B cell (primary cell): ENCODE measurements around the gene PLSCR3. TPM values are rescaled to one million over a fixed set of nuclear protein-coding genes. Genes with fewer than 3 reads are reported as not detected.

ENCODE experiments used
- ATAC-seq: fragments of 200-7000 bp; cut with Tn5 transposase; one replicate; pipeline ENCODE4 v1.10.0; 2021; ENCODE audit warnings: low read depth, mild to moderate bottlenecking, moderate number of reproducible peaks, moderate library complexity
- CTCF ChIA-PET: fragments of 350-600 bp; sonication (Branson Sonifier 250); formaldehyde crosslinking; loops from one replicate; lab custom pipeline; 2021; ENCODE audit warnings: antibody characterized with exemption, inconsistent platforms; lab: Charles Lee
- POLR2A ChIA-PET: fragments of 350-600 bp; sonication (Branson Sonifier 250); formaldehyde crosslinking; loops from one replicate; lab custom pipeline; 2021; ENCODE audit warnings: antibody characterized with exemption; lab: Charles Lee
- DNase-seq: peaks from one replicate; pipeline ENCODE4 v3.0.0; 2013
- H2AFZ ChIP-seq: 2 replicates; pipeline ENCODE4 v1.6.1; 2012; ENCODE audit warnings: mild to moderate bottlenecking, low read depth, low read length; ENCODE audit not compliant: insufficient read depth, poor library complexity, severe bottlenecking
- H3K27ac ChIP-seq, 2 donors: 1 replicate in 1 of 2; 2 replicates in 1 of 2; pipeline ENCODE4 v1.5.1; 2012 to 2013; ENCODE audit warnings: low read length in 2 of 2, mild to moderate bottlenecking in 2 of 2, moderate library complexity in 1 of 2
- H3K27me3 ChIP-seq, 4 experiments: fragments of 200-600 bp in 1 of 4; sonication (generic) in 1 of 4; replicated peaks in 1 of 4; 1 replicate in 2 of 4; 2 replicates in 2 of 4; pipeline versions ENCODE4 v1.6.1 to v1.7.0; 2013 to 2016; ENCODE audit warnings: low read length in 3 of 4, mild to moderate bottlenecking in 2 of 4, mixed read lengths in 1 of 4, moderate library complexity in 1 of 4; ENCODE audit not compliant: insufficient read depth in 4 of 4, control insufficient read depth in 3 of 4; ENCODE audit errors: control extremely low read depth in 1 of 4
- H3K36me3 ChIP-seq, 2 experiments: replicated peaks in 1 of 2; 1 replicate in 1 of 2; 2 replicates in 1 of 2; pipeline versions ENCODE4 v1.6.1 to v1.7.1; 2013; ENCODE audit warnings: low read length in 1 of 2; ENCODE audit not compliant: insufficient read depth in 2 of 2, control insufficient read depth in 1 of 2; ENCODE audit errors: control extremely low read depth in 1 of 2, extremely low read depth in 1 of 2
- H3K4me1 ChIP-seq, 2 donors: fragments of 200-600 bp in 1 of 2; sonication (generic) in 1 of 2; 1 replicate in 1 of 2; 2 replicates in 1 of 2; pipeline versions ENCODE4 v1.5.1 to v1.6.1; 2013 to 2017; ENCODE audit warnings: low read length in 2 of 2; ENCODE audit not compliant: control insufficient read depth in 2 of 2, insufficient read depth in 2 of 2
- H3K4me2 ChIP-seq: replicated peaks from 2 replicates; pipeline ENCODE3; 2012; ENCODE audit warnings: mild to moderate bottlenecking, low read depth, low read length; ENCODE audit not compliant: poor library complexity, severe bottlenecking
- H3K4me3 ChIP-seq, 5 experiments: fragments of 200-600 bp in 1 of 5; sonication (generic) in 1 of 5; 1 replicate in 3 of 5; 2 replicates in 2 of 5; pipeline versions ENCODE4 v1.5.1 to v1.7.0; 2011 to 2016; ENCODE audit warnings: low read length in 4 of 5, mild to moderate bottlenecking in 4 of 5, low read depth in 2 of 5, control low read depth in 1 of 5, moderate library complexity in 1 of 5; ENCODE audit not compliant: insufficient read depth in 1 of 5; ENCODE audit errors: control extremely low read depth in 1 of 5, extremely low read depth in 1 of 5
- H3K79me2 ChIP-seq: fragments of 200-600 bp; sonication (generic); one replicate; pipeline ENCODE4 v1.6.0; 2016; ENCODE audit warnings: low read length; ENCODE audit not compliant: control insufficient read depth, insufficient read depth
- H3K9ac ChIP-seq: fragments of 200-600 bp; sonication (generic); 2 replicates; pipeline ENCODE4 v1.6.1; 2017; ENCODE audit warnings: mild to moderate bottlenecking, low read length, moderate library complexity
- H3K9me3 ChIP-seq, 3 donors: one replicate each; pipeline versions ENCODE4 v1.6.1 to v1.7.1; 2013; ENCODE audit warnings: low read length in 2 of 3; ENCODE audit not compliant: control insufficient read depth in 2 of 3, insufficient read depth in 1 of 3; ENCODE audit errors: control extremely low read depth in 1 of 3
- H4K20me1 ChIP-seq: 2 replicates; pipeline ENCODE4 v1.6.0; 2012; ENCODE audit warnings: mild to moderate bottlenecking, low read length; ENCODE audit not compliant: insufficient read depth, control insufficient read depth, poor library complexity, severe bottlenecking
- H3K27ac Mint-ChIP-seq: one replicate; pipeline ENCODE4 v1.8.0; 2021; ENCODE audit warnings: mixed read lengths
- H3K27me3 Mint-ChIP-seq: one replicate; pipeline ENCODE4 v1.8.0; 2021; ENCODE audit warnings: mixed read lengths
- H3K4me1 Mint-ChIP-seq: one replicate; pipeline ENCODE4 v1.8.0; 2021; ENCODE audit warnings: mixed read lengths
- H3K4me3 Mint-ChIP-seq: one replicate; pipeline ENCODE4 v1.8.0; 2021; ENCODE audit warnings: mixed read lengths
- H3K9me3 Mint-ChIP-seq: one replicate; pipeline ENCODE4 v1.8.0; 2022; ENCODE audit warnings: mixed read lengths; ENCODE audit not compliant: insufficient read depth
- CTCF ChIP-seq: fragments of 200-600 bp; IDR thresholded peaks from one replicate; pipeline ENCODE4 v1.8.0; 2022; ENCODE audit warnings: antibody characterized with exemption, mild to moderate bottlenecking
- EZH2 ChIP-seq: IDR thresholded peaks from 2 replicates; pipeline ENCODE4 v1.6.1; 2012; ENCODE audit warnings: borderline replicate concordance, low read depth, mild to moderate bottlenecking, moderate library complexity, low read length; ENCODE audit not compliant: insufficient read depth, poor library complexity, severe bottlenecking
- WGBS: methylation state at CpG from one replicate; pipeline ENCODE4 v1.1.5; 2013; ENCODE audit warnings: missing lambda C conversion rate; ENCODE audit not compliant: insufficient coverage; 5-methylcytosine and 5-hydroxymethylcytosine counted together
- intact Hi-C: fragments of 100-400 bp; cut with micrococcal nuclease; formaldehyde crosslinking; loops from one replicate; pipeline ENCODE4 v1.10.0; 2022
- polyA plus RNA-seq: library from polyadenylated mRNA; depleted of rRNA; stranded (reverse); fragments of >200 nt; gene quantifications from 2 replicates; pipeline ENCODE4 v1.2.3, GENCODE V29; 2012
- total RNA-seq, 2 donors: library from RNA; stranded (reverse); fragments of 120-200 nt in 1 of 2; gene quantifications; 1 replicate in 1 of 2; 2 replicates in 1 of 2; pipeline versions ENCODE4 v1.2.3 to v1.2.4, GENCODE V29; 2013 to 2022

PLSCR3 gene
- total and polyA plus RNA-seq, 2 donors (not counting 1 experiment from before 2014, with no cell fraction given): 31.6 to 122 TPM

DNA sequence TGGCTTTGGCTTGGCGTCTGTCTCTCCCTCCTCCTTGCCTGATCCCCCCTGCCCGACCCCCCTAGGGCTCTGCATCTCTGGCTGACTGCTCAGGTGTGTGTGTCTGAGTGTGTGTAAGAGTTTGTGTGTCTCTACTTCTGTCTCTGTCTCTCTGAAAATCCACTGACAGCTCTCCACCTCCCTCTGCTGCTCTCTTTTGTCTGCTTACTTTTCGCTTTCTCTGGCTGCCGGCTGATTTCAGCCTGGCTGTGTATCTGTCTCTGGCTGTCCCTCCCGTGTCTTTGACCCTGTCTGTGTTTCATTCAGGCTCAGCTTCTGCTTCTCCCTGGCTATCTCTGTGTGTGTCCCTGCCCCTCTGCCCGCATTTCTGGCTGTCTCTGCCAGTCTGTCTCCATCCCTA lies 22.0 kb upstream of the PLSCR3 start:
- no peak for ATAC-seq
- H3K27ac Mint-ChIP-seq: no peak overlapping the region

GRCh38 chr17:7415784-7416183 lies 21.5 kb upstream of the PLSCR3 start:
- no peak for TF ChIP-seq CTCF
- Histone ChIP-seq H4K20me1 (no peaks in the 10 kb centered on the region), H3K36me3 (no peaks in the 10 kb centered on the region), H3K4me3 (no peak overlapping the region), H3K9me3 (no peaks in the 10 kb centered on the region), H3K79me2 (no peaks in the 10 kb centered on the region), H3K27me3 (peaks cover 0 to 2% (median 0%) of the 10 kb centered on the region in 4 experiments), H3K4me1 (no peaks in the 10 kb centered on the region), H2AFZ (no peak overlapping the region), H3K9ac (no peak overlapping the region), H3K4me2 (no peak overlapping the region), H3K27ac (no peak overlapping the region)
- peaks cover 11% of the 10 kb centered on the region for H3K27me3 Mint-ChIP-seq
- H3K9me3 Mint-ChIP-seq: no peaks in the 10 kb centered on the region
- H3K27ac Mint-ChIP-seq: no peak overlapping the region
- intact Hi-C loops: no loop called here
- 92% methylated on average over 23 of the region's 23 CpGs for WGBS
- no peak overlapping the region for H3K4me3 Mint-ChIP-seq
- DNase-seq: no peak
- CTCF ChIA-PET: no interaction called here
- ATAC-seq: no peak
- POLR2A ChIA-PET: no interaction called here
- H3K4me1 Mint-ChIP-seq: no peaks in the 10 kb centered on the region

More for the DNA sequence above, 22.0 kb upstream of the PLSCR3 start:
- no peak overlapping the region for H3K9ac ChIP-seq
- intact Hi-C loops: no loop called here
- ChIA-PET POLR2A (no interaction called here), CTCF (interaction anchor here (1.2 kb wide), 1 partner anchor 60 kb away, joined by 4 read pairs; no protein-coding TSS in a partner anchor)
- H2AFZ ChIP-seq: no peak overlapping the region
- no peaks in the 10 kb centered on the region for H3K27me3 ChIP-seq
- H3K4me3 ChIP-seq: no peak overlapping the region
- no peaks in the 10 kb centered on the region for H3K4me1 ChIP-seq
- no peak for TF ChIP-seq EZH2
- no peaks in the 10 kb centered on the region for H3K9me3 Mint-ChIP-seq
- H3K4me1 Mint-ChIP-seq: no peaks in the 10 kb centered on the region
- no peak for DNase-seq
- H4K20me1 ChIP-seq: no peaks in the 10 kb centered on the region
- no peak overlapping the region for H3K4me3 Mint-ChIP-seq
- 80% methylated on average over 4 of the region's 6 CpGs for WGBS
- H3K27me3 Mint-ChIP-seq: peaks cover 11% of the 10 kb centered on the region
- no peak overlapping the region for H3K27ac ChIP-seq
- H3K4me2 ChIP-seq: no peak overlapping the region
- H3K9me3 ChIP-seq: no peaks in the 10 kb centered on the region
- no peaks in the 10 kb centered on the region for H3K36me3 ChIP-seq
- no peaks in the 10 kb centered on the region for H3K79me2 ChIP-seq
